GM12801 (cell line): ENCODE data around the gene TEP1.

ENCODE experiments used
- TF ChIP-seq, protein P1 (sequence below): IDR thresholded peaks from one replicate; pipeline ENCODE4 v1.5.1; 2011; ENCODE audit warnings: control low read depth; ENCODE audit not compliant: insufficient read length; ENCODE audit errors: extremely low read depth

The TEP1 gene

DNA sequence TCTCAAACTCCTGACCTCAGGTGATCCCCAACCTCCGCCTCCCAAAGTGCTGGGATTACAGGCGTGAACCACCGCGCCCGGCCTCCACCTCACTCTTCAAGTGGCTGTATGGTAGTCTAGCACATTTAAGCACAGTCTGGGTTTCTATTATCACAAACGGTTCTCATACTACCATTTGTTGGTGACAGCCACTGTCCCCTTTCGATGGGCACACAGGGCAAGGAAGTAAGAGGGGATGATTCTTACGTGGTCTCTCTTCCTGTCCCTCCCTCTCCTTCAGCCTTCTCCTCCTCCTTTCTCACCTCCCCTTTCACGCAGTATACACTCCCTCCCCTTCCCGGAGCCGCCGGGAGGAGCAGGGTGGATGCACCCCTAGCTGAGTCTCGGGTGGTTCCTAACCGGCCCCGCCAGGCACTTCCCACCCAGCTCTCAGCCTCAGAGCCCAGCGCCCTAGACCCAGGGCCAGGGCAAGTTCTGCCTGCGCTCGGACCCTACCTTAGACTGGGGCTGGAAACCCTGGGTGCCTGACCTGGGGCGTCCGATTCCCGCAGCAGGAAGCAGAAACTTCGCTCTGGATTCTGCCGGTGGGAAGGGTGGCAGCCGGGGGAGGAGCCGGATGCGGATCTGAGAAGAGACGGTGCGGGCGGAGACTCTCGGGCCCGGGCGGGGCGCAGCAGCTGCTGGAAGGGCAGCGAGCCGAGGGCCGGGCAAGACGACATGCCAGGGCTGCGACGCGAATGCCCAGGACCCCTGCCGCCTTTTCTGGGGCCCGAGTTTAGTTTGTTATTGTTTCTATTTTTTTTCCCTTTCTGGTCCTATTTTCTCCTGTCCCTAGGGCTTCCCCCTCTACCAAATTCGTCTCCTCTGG is at the start of gene TEP1:
Gene TEP1, minus strand, starts transcription at position 626 of the 868 bp plus-strand sequence. CDS start 5,062 bp downstream, outside the sequence.
- TF ChIP-seq, protein P1, sequence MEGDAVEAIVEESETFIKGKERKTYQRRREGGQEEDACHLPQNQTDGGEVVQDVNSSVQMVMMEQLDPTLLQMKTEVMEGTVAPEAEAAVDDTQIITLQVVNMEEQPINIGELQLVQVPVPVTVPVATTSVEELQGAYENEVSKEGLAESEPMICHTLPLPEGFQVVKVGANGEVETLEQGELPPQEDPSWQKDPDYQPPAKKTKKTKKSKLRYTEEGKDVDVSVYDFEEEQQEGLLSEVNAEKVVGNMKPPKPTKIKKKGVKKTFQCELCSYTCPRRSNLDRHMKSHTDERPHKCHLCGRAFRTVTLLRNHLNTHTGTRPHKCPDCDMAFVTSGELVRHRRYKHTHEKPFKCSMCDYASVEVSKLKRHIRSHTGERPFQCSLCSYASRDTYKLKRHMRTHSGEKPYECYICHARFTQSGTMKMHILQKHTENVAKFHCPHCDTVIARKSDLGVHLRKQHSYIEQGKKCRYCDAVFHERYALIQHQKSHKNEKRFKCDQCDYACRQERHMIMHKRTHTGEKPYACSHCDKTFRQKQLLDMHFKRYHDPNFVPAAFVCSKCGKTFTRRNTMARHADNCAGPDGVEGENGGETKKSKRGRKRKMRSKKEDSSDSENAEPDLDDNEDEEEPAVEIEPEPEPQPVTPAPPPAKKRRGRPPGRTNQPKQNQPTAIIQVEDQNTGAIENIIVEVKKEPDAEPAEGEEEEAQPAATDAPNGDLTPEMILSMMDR, result no peak

GRCh38 chr14:20461225-20462141 is 48.2 kb upstream of the TEP1 start, which contains the start of gene PIP4P1:
PIP4P1 (minus strand) TSS chr14:20461434; CDS start chr14:20461325, 109 bp downstream.
- TF ChIP-seq, protein P1, result no peak

DNA sequence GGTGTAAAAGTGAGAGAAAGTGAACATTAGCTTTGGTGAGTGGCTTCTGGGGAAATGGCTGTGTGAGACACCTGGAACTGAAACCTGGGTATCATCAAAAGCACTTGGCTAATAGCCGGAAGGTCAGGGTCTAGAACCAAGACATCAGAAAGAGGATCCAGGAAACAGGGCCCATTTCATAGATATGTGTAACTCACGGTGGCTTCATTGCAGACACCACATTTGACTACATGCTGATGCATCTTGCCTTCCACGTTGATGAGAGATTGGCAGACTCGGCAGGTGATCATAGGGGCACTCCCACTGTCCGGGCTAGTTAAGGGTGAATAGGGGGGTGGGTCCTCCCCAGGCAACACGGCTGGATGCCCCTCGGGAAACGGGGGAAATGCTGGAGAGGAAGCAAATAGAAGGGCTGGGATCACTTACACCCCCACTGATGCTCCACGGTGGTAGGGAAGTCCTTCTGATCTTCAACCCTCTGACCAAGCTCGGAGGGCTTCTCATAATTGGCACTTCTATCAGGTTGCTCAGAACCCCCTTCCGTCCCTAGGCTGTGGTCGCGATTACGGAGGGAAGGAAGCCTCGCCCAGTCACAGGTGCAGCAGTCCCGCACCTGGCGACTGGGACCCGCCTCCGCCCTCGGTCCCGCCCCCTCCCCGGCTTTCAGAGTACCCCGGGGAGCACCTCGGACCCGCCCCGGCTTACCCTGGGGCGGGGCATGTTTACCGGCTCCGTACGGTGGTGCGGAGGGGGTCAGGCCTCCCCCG is 47.3 kb upstream of the TEP1 start:
- TF ChIP-seq, protein P1, result no peak

DNA sequence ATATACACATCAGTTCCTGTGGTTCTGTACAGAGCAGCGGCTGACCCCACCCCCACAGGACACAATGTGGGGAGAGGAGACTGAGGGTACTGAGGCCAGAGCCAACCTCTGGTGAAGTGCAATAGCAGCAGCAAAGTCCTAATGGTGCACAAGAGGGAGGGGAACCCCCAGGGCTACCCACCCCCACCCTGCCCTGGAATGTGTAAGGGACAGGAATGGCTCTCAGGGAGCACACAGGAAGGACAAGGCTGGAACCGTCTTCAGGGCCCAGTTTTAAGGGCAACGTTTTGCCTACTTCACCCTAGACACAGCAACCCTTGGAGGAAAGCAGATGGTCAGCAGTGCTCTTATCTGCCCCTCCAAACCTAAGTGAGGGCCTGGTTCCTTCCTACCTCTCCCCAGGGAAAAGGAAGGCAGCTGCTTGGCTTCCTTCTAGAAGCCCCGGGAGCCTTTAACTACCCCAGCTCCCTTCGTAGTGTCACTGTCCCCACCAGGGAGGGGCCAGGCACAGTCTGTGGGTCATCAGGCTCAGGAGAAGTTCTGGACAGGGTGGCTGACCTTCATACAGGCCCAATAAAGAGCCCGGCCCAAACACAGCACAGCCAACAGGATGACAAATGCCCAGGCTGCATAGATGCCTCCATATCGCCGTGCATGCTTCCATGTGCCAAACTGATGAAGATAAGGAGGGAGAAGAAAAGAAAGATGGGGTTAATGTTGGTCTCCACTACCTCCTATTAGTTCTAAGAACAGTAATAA is 44.9 kb upstream of the TEP1 start:
- TF ChIP-seq, protein P1, result no peak

DNA sequence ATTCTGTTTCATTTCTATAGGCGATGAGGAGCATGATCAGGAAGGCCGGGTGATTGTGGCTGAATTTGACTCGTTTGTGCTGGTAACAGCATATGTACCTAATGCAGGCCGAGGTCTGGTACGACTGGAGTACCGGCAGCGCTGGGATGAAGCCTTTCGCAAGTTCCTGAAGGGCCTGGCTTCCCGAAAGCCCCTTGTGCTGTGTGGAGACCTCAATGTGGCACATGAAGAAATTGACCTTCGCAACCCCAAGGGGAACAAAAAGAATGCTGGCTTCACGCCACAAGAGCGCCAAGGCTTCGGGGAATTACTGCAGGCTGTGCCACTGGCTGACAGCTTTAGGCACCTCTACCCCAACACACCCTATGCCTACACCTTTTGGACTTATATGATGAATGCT is 43.7 kb upstream of the TEP1 start:
- TF ChIP-seq, protein P1, result no peak

GRCh38 chr14:20455355-20456300 is 42.3 kb upstream of the TEP1 start:
- TF ChIP-seq, protein P1, result no peak
